Fibroblast of upper back skin (primary cell): ENCODE measurements around the gene XIAP.
A peak's percentile ranks its signal among the peaks of the same experiment; 100 is the strongest.
"Not testable (repeated sequence)": the region's sequence is repeated elsewhere in the genome, so short reads cannot be mapped to it uniquely, and the experiment has no call there.

Source experiments
- DNase-seq: peaks from one replicate; pipeline ENCODE4 v3.0.0-alpha.2; 2013

Gene XIAP

DNA sequence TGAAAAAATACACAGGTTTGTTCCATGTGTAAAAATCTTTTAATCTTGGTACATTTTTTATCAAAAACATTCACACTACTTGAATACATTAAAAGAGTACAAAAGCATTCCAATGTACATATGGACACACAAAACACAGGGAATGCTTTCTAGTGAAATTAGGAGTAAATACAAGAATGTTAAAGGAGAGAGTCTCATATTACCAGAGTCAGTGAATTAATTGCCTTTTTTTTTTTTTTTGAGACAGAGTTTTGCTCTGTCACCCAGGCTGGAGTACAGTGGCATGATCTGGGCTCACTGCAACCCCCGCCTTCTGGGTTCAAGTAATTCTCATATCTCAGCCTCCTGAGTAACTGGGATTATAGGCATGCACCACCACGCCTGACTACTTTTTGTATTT, 17.0 kb downstream of the XIAP start:
- DNase-seq: no peak

DNA sequence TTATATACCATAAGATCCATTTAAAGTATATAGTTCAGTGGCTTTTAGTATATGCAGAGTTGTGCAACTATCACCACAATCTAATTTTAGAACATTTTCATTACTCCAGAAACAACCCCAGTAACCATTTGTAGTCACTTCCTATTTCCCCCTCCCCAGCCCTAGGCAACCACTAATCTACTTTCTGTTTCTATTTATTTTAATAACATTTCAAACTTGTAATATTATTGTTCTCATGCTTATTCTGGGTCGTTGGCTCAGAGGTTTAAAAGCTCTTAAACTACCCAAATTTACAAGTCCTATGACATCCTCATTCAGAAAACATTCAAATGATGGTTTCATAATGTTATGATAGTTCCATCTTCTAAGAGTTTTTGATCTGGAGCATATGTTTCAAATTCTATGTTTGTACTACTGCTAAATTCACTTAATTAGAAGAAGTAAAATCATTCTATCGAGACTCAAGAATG, 18.4 kb downstream of the XIAP start:
- DNase-seq: peak; percentile 41

DNA sequence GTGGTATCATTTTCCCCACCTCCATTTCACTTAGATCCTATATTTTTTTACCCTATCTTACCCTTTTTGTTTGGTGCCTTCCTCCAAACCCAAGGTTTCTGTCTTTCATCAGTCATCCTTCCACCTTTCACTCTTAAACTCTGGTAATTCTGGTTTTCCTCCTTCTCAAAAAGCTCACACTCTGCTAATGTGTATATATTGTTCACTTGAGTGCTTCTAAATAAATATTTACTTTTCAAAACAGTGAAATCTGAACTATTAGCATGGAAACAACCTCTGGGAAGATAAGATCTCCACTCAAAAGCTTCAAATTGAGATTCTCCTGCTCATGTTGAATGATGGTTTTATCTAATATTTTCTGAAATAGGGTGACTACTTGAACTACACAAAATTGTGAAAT, 21.5 kb downstream of the XIAP start:
- no peak for DNase-seq

DNA sequence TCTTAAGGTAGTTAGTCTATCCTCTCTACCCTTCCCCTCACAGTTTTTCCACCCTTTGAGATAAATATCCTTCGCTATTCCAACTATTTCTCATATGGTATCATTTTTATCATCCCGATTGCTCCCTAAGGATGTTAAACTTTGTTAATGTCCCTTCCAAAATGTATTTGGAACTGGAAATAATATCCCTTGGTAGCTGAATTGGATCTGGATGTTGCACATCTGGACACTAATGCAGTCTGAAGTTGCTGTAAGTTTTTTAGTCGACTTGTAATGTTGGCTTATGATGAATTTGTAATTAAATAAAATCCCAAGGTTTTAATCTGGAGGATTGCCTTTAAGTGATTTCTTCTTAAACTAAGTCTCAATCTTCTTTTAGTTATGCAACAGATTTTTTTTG, 22.5 kb downstream of the XIAP start:
- no peak for DNase-seq

DNA sequence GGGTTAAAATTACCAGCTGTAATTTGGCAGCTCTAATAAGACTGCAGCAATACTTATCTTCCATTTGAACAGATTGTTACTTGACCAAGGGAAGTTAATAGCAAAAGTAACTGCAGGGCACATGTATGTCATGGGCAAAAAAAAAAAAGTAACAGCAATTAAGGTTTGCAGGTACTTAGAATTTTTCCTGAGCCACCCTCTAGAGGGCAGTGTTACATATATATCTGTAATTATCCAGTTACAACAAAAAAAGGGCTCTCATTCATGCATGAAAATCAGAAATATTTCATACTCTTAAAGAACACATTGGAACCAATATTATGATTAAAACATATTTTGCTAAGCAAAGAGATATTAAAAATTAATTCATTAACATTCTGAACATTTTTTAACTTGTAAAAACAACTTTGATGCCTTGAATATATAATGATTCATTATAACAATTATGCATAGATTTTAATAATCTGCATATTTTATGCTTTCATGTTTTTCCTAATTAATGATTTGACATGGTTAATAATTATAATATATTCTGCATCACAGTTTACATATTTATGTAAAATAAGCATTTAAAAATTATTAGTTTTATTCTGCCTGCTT, 25.1 kb downstream of the XIAP start:
- DNase-seq: peak; percentile 43

DNA sequence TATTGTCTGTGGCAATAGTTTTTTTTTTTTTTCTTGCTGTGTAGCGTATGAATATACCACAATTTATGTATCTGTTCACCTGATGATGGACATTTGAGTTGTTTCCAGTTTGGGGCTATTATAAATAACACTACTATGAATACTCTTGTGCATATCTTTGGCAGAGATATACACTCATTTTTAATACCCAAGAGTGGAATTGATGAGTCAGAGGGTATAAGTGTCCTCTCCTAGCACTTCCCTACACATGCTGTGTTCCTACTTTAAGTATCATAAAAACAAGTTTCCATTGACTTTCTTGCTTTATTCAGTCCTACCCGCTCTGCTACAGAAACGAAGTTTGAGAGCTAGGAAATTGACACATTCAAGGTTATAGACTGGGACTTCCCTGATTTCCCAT, 39.8 kb downstream of the XIAP start:
- peak; percentile 35 for DNase-seq

DNA sequence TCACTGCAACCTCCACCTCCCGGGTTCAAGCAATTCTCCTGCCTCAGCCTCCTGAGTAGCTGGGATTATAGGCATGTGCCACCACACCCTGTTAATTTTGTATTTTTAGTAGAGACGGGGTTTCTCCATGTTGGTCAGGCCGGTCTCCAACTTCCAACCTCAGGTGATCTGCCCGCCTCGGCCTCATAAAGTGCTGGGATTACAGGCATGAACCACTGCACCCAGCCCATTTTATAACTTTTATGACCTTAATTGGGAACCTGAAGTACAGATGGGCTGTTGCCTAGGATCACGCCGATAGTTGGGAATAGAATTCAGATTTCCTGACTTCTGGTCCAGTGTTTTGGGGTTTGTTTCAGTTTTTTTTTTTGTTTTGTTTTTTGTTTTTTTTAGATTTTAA, 43.4 kb downstream of the XIAP start:
- not testable (repeated sequence) for DNase-seq

DNA sequence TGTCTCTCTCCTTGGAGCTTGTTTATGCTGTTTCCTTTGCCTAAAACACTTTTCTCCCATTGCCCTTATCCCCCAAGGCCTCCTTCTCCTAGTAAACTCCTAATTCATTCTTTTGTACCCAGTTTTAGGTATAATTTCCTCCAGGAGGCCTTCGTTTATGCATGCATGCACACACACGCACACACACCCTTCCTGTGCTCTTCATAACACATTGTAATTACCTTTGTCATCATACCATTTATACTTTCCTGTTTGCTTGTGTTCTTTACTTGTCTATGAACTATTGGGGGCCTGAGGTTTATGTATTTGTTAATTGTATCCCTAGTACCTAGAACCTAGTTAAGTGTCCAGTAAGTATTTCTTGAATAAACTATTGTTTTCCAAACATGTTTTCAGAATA, 45.5 kb downstream of the XIAP start:
- DNase-seq: no peak

DNA sequence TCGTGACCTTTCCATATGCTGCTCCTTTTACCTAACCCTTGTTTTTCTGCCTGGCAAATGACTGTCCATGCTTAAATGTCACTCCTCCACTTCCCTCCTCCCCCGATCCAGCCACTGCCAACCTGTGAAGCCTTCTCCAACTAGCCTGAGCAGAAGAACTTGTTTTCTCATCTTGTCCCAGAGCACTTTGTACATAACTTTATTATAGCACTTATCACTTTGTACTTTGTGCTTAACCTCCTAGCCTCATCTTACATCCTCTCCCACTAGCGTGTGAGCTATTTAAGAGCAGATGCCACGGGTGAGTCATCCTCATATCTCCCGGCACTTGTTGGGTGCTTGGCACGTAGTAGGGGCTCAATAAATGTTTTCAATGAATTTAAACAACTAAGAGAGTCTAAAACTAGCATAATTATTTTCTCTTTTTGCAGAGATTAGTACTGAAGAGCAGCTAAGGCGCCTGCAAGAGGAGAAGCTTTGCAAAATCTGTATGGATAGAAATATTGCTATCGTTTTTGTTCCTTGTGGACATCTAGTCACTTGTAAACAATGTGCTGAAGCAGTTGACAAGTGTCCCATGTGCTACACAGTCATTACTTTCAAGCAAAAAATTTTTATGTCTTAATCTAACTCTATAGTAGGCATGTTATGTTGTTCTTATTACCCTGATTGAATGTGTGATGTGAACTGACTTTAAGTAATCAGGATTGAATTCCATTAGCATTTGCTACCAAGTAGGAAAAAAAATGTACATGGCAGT, 46.9 kb downstream of the XIAP start:
- no peak for DNase-seq

DNA sequence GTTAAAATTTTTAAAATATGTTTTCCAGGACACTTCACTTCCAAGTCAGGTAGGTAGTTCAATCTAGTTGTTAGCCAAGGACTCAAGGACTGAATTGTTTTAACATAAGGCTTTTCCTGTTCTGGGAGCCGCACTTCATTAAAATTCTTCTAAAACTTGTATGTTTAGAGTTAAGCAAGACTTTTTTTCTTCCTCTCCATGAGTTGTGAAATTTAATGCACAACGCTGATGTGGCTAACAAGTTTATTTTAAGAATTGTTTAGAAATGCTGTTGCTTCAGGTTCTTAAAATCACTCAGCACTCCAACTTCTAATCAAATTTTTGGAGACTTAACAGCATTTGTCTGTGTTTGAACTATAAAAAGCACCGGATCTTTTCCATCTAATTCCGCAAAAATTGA, 49.7 kb downstream of the XIAP start:
- DNase-seq: no peak

DNA sequence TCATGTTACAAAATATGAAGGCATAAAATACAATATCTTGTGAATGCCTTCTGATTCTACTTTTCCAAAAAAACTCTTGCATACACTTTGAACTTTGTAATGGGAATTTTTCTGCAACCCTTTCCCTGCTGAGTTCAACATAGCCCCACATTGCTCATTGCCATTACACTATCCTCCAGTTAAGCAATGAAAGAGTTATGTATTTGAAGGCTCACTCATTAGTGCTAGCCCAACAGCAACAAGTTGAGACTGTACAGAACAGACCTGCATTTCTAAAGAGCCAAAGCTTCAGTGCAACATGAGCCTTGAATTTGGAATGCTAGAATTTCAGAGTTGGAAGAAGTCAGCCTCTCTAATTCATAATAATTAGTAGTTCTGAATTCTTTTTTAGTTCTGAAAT, 57.2 kb downstream of the XIAP start:
- no peak for DNase-seq

DNA sequence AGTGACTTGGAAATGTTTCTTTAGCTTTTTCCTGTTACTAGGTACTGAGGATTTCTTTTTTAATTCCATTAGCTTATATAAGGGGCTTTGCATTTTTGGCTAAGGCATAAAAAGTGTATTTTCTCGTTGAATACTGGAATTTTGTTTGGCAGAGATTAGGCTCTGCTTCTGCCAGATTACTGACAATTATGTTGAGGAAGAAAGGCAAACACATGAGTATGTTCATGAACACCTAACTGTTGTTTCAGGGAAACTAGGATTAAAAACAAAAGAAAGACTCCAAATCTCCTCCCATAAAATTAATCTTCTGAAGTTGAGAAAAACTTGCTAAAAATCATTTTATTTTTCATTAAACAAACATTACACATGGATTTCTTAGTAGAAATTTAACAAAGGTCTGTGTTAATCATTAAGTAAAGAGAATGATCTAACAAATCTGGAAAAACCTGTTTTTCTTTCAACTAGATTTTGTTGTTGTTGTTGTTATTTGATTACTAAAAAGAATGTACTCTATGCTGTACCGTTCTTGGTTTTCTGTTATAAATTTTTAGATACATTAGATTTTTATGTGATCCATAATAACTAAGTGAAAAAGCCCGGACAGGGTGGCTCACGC, 58.4 kb downstream of the XIAP start:
- DNase-seq: no peak

DNA sequence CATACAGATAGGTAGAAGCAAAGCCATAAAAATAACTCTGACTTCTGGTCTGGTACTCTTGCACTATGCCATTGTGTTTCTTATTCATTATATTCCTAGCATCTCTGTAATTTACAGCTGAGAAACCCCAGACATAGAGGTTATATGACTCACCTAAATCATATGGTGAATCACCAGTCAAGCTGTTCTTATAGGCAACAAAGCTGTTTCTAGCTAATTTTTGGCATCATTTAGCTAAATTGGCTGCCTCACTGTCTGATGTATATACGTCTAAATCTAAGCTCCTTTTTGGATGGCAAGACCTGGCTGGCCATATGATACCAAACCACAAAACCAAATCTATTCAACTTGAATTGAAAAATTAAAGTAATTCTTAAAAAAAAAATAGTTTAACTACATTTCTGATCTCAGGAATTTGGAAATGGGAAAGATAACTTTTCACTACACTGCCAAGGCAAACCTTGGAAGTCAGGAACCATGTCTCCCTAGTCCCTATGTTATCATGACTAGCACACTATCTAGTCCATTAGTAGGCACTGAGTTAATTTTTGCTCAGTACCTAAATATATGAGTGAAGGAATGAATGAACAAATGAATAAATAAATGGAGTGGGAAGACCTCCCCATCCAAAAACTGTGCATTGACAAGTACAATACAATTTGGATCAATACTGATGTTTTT, 60.4 kb downstream of the XIAP start:
- peak; percentile 94 for DNase-seq

DNA sequence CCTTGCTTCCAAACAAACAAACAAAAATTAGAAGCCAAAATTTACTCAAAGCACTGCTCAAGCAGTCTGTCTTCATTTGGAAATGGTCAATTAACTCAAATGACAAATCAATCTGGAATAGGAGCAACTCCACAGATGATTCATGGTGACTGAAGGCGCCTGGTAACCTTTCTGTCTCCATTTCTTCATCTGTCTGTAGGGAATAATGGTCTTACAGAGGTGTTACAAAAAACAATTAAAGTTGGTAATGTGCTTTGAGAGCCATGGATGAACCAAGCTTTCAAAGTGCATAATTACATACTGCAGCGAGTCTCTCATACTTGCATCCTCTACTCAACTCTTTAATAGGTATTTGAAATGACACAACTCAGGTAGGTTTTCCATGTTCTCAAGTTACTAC, 63.4 kb downstream of the XIAP start:
- DNase-seq: no peak

DNA sequence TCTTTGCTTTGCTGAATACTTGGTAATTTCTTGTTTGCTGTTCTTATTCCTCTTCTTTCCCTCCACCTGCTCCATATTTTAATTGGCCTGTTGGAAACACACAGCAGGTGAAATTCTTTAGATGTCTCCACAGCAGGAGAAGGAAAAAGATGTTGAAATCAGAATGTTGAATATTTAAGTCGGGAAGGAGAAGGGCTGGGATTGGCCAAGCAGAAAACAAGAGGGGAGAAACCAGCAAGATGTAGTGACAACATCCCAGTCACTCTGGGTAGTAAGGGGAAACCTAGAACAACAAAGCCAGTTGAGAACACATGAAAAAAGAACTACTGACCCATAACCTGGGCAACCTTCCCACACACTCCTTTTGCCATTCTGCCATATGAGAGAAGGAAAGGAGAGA, 64.3 kb downstream of the XIAP start:
- DNase-seq: peak; percentile 2

DNA sequence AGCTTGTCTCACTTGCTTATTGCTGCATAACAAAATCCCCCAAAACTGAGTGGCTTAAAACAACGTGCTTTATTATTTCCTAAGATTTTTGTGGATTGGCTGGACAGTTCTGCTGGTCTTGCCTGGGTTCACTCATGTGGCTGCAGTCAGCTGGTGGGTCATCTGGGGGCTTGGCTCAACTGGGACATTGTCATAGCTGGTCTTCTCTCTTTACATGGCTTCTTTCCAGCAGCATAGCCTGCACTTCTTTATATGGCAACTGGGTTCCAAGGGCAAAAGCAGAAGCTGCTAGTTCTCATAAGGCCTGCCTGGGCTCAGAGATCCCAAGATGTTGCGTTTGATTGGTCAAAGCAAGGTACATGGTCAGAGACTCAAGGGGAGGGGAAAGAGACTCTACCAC, 68.0 kb downstream of the XIAP start:
- DNase-seq: no peak

DNA sequence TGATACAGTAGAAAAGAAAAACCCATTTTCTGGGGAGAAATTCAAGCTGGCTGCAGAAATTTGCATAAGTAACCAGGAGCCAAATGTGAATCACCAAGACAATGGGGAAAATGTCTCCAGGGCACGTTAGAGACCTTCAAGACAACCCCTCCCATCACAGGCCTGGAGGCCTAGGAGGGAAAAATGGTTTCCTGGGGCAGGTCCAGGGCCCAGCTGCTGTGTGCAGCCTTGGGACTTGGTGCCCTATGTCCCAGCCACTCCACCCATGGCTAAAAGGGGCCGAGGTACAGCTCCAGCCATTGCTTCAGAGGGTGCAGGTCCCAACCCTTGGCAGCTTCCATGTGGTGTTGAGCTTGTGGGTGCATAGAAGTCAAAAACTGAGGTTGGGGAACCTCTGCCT, 72.2 kb downstream of the XIAP start:
- DNase-seq: not testable (repeated sequence)

DNA sequence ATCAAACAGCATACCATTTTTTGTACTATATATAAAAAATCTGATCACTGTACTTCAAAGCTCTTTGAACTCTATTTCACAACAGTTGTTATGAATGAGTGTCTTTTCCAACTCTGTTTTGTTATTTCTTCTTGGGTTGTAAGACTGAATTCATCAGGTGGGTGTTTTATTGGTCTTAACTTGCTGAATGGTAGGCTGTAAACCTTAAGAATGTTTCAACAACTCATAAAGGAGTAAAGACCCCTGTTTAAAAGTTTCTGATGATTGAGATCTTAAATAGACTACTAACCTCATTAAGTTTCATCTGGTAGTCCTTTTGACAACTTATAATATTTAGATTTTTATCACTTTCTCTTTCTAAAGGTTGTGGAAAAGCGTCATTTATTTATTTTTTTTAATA, 83.2 kb downstream of the XIAP start:
- DNase-seq: no peak

DNA sequence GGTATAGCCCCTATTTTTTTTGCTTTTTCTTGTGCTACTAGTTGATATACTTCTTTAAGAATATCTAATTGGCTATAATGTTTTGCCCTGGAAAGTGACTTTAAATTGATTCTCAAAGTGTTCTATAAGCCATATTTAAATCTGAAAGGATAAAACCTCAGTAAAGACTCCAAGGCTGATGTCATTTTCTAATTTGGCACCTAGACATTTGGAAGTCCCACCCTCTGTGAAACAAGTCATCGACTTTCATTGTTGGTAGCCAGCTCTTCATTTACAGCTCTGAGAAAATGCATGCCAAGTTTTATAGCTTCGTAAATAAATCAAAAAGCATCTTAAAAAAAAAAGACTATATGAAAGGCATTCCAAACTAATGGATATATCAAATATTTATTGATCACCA, 83.6 kb downstream of the XIAP start:
- DNase-seq: no peak

DNA sequence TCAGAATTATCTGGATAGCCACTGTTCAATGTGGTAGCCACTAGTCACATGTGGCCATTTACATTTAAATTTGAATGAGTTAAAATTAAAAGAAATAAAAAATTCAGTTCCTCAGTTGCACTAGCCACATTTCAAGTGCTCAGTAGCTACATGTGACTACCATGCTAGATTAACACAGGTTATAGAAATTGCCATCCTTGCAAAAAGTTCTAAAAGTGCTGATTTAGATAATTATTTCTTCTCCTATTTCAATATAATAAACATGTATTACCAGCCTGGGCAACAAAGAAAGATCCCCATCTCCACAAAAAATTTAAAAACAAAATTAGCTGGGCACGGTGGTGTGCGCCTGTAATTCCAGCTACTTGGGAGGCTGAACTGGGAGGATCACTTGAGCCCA, 90.0 kb downstream of the XIAP start:
- DNase-seq: no peak

DNA sequence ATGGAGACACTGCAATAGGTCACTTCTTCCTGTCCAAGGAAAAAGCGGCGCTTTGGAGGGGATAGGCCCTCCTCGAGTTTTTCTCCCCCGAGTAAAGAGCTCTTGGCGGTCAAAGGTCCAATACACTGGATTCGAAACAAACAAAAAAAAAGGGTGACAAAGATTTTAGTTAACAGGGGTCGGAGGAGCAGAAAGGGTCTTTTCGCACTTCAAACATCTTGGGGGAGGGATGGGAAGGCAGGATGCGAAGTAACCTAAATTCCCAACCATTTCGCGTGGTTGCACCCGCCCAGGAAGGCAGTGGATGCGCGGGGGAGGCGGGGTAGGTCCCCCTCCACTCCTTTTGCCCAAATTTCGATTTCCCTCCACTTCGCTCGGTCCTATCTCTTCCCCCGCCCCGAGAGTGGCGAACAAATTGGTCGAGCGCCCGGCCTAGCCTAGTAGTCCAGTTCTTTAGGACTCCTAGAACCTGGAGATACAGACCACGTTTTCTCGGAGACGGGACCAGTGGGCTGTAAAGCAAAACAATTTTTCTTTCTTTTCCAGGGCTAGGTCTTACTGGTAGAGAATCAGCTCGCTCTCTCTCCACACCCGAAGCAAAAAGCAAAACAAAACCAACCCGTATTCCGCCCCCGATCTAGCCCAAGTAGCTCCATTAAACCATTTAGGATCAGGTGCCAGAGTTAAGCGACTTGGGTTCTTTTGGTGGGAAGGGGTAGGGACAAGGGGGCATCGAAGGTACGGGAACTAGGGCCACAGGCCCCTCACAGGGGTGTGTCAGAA, 99.6 kb downstream of the XIAP start:
- DNase-seq: peak; percentile 16

DNA sequence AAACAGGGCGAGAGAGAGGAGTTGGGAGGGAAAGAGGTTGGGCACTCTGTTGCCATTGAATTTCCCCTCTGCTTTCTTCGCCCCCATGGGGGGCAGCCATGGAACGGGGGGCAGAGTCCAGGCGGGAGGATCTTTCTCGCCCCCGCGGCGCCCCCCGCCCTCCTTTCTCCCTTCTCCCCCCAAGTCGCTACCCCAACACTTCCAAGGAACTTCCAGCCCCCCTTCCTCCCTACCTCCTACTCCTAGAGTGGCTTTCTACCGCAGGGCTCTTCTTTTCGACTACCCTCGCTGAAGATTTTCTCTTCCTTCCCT, 101.1 kb downstream of the XIAP start:
- DNase-seq: no peak
